HEK293T (cell line): ENCODE results near the gene CPO.

Experiments used
- ARNT ChIP-seq: fragments of 450-650 bp; IDR thresholded peaks from 2 replicates; pipeline ENCODE4 v1.6.1; 2017; ENCODE audit warnings: mild to moderate bottlenecking
- SP1 ChIP-seq: fragments of 450-650 bp; IDR thresholded peaks from 2 replicates; pipeline ENCODE4 v1.6.1; 2017
- TF ChIP-seq, protein P1 (sequence below): fragments of 450-650 bp; IDR thresholded peaks from 2 replicates; pipeline ENCODE4 v1.6.1; 2016

GRCh38 chr2:206990360-206990759 is 51.0 kb downstream of the CPO start:
- no peak for TF ChIP-seq SP1
- no peak for TF ChIP-seq ARNT
- TF ChIP-seq, protein P1, sequence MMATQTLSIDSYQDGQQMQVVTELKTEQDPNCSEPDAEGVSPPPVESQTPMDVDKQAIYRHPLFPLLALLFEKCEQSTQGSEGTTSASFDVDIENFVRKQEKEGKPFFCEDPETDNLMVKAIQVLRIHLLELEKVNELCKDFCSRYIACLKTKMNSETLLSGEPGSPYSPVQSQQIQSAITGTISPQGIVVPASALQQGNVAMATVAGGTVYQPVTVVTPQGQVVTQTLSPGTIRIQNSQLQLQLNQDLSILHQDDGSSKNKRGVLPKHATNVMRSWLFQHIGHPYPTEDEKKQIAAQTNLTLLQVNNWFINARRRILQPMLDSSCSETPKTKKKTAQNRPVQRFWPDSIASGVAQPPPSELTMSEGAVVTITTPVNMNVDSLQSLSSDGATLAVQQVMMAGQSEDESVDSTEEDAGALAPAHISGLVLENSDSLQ: no peak
